GM19035 (cell line): ENCODE measurements around the gene SEMA7A.

ENCODE experiments used
- ATAC-seq: cut with Tn5 transposase; IDR thresholded peaks from one replicate; pipeline ENCODE4 v1.9.1; 2021; ENCODE audit not compliant: unreplicated experiment

Gene SEMA7A

DNA sequence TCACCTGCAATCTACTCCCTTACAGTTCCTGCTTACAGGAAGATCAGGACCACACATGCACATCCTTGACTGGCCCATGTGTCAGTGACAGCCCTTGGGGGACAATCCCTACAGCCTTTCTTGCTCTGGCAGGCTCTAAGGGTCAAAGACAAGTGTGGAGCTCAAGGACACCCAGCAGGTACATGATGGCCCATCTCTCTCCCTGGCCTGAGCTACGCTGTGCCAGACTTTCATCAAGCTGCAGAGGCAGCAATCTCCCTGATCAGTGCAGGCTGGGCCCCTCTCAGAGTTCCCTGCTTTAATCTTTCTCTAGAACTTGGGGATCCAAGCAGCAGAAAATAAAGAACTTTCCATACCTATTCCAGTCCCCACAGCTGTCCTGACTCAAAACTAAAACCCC, 2.6 kb downstream of the SEMA7A start:
- ATAC-seq, result no peak

DNA sequence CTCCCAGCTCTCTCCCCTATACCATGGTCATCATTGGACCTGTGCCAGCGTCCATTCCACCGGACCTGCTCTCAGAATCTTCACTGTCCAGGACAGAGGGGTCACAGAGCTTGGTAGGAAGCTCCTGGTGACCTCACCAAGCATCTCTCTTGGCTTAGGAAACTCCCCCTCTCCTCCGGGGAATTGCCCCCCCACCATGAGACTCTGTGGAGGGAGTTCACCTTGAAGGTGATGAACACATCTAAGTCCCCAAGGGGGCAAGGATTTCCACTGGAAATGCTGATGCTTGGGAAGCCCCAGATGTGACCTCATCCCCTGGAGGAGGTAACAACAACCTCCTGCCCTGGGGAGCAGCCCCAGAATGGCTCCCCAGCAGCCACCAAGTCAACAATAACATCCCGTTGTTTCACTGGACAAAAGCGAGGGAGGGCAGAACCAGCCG, 3.2 kb downstream of the SEMA7A start:
- no peak for ATAC-seq

DNA sequence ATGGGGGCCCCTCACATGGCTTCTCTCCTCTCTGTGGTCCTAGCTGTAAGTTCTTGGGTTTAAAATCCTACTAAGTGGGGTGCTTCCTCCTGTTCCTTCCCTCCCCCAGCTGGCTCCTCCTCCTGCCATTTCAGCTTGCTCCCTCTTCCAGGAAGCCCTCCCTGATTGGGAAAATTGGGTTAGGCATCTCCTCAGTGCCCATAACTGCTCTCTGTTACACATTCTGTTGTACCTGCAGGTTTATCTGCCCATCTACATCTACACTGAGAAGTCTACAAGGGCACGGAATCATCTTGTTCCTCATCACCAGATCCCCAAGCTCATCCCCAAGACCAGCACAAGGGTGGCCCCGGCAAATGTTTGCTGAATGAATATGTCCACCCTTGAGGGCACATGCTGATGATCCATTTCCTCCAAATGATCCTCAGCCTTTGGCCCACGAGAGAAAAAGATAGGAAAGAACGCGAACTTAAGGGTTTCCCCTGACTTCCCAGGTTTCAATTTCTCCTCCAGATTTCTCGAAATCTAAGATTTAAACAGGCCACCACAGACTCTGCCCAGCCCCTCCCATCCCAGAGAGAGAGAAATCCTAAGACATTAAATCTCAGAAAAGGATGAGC, 3.9 kb downstream of the SEMA7A start:
- ATAC-seq, result no peak

DNA sequence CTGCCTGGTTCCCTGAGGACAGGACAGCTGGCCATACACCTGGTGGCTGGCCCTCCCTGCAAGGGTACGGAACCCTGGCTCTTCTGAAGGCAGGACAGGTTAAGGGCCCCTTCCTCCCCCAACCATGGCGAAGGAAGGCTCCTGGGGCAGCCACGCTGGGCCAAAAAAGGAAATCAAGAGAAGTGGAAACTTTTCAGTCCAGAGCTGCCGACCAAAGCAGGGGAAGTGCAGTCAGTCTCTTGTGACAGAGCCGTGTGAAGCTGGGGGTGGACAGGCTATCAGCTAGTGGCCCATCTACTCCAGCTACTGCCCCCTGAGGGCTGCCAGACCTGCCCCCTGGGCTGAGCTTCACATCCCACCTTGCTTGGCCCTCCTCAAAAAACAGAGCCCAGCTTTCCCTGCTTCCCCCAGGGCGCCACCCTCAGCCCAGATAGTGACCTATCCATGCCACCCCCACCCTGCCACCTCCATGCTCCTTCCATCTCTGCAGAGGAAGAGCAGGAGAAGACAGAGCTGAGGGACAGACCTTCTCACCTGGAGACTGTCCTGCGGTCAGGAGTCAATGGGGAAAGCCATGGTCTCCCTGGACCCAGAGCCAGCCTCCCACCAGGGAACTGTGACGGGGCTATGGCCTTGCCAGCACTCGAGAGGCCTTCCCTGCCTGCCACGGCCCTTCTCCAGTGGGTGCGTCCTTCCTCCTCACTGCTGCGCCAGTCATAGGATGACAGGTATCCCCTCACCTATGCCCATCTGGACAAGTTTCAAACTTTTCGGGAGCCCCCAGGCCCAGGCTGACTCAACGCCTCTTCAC, 4.6 kb downstream of the SEMA7A start:
- no peak for ATAC-seq

DNA sequence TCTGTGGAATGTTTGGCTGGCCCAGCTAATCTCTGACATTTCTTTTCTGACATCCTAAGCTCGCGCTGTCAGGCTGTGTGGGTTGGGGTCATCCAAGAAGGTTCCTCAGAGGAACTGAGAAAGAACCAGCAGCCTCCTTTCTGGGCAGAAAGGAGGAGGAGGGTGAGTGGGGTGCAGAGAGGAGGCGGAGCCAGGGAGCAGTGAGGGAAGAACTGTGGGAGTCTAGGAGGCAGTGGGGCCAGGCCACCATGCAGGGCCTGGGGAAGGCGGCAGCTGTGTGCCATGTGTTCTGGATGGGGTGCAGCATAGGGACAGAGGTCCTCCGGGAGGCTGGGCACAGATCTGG, 5.3 kb downstream of the SEMA7A start:
- no peak for ATAC-seq

DNA sequence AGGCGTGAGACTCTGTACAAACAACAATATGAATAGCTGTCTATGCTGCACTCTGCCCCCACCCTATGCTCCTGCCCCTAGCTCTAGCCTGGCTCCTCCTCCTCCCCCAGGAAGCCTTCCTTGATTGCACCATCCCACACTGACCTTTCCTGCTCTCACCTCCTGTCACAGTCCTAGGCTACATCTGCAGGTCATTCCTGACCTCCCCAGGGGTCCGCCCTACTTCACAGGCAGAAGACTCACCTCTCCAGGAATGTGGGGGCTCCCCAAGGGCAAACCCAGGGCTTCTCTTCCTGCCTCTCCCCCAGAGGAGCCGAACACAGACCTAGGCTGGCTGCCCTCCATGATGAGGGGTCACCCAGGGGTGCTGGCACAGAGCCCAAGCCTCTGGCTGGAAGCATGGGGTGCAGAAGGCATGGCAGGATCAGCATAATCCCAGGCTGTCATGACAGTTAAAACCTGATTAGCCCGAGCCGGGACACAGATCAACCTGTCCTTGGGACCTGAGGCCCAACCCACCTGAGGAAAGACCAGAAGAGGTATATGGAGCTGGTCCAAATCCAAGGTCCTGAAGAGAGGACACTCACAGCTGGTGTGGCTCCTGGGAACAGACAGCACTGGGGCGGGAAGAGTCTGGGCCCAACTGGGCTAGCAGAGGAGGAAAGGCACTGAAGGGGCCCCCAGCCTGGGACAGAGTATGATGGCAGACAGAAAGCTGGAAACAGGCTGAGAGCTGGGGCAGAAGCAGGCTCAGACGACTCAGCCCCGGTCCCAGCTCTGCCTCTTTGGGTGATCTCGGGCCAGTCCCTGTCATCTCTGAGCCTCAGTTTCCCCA, 5.9 kb downstream of the SEMA7A start:
- no peak for ATAC-seq

DNA sequence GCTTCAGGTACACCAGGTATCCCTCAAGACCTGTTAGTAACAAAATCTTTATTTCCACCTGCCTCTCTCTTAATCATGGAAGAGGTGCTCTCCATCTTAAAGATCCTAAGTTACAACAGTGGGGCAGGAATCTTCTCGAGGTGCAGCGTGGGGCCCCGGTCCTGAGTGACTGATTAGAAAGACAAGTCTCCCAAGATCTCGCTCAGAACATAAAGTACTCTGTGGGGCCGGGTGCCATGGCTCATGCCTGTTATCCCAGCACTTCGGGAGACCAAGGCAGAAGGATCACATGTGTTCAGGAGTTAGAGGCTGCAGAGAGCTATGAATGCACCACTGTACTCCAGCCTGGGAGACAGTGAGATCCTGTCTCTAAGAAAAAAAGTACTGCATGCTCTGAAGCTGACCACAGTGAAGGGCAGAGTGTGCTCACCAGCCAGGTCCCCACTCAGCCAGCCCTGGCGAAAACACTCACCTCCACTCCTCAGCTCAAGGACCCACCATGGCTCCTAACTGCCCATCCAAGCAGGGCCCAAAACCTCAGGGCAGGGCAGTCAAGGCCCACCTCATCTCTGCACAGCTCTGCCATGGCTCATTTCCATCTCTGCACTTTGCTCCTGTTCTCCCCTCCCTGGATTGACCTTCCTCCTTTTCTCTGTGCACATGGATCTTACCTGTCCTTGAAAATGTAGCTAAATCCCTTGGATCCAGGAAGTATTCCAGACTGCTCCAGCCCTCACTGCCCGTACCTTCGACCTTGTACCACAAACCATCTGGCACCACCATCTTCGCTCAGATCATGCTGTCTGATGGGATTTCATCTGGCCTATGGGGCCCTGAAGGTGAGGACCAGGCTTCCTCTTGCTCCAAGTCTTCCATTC, 7.1 kb downstream of the SEMA7A start:
- ATAC-seq, result no peak

DNA sequence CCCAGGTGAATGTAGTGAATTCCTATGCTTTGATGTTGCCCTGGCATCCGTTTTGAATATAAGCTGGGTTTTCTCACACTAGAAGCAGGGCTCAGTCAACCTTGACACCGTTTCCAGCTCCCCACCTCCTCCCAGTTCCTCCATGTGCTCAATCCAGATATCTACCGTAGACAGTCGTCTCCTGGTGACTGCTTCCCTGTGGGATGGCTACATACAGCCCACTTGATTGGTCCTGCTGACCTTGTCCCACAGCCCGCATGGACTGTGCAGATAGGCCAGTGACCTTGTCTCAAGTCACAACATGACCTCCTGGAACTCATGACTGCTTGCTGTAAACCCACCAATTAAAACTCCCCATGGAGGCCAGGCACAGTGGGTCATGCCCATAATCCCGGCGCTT, 8.1 kb downstream of the SEMA7A start:
- no peak for ATAC-seq

DNA sequence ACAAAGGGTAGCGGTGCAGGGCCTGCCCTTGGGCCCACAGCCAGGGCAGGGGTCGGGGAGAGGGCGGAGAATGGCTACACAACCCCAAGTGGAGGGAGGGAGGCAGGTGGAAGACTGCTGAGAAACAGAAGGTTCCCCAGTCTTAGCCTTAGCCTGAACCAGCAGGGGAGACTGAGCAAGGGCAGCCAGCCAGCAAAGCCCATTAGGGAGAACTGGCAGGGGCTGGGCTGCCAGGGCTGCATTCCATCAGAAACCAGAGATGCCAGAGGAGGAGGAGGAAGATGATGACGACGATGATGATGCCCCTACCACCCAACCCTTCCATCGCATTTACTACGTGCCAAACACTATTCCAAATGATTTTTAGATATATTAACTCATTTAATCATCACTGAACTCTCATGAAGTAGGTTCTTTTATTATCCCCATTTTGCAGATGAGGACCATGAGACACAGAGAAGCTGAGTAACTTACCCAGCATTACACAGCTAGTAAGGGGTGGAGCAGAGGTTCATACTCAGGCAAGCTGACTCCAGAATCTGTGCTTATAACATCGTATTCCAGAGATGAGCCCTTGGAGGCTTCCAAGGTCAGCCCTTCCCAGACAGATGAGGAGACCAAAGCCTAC, 8.7 kb downstream of the SEMA7A start:
- ATAC-seq, result no peak

DNA sequence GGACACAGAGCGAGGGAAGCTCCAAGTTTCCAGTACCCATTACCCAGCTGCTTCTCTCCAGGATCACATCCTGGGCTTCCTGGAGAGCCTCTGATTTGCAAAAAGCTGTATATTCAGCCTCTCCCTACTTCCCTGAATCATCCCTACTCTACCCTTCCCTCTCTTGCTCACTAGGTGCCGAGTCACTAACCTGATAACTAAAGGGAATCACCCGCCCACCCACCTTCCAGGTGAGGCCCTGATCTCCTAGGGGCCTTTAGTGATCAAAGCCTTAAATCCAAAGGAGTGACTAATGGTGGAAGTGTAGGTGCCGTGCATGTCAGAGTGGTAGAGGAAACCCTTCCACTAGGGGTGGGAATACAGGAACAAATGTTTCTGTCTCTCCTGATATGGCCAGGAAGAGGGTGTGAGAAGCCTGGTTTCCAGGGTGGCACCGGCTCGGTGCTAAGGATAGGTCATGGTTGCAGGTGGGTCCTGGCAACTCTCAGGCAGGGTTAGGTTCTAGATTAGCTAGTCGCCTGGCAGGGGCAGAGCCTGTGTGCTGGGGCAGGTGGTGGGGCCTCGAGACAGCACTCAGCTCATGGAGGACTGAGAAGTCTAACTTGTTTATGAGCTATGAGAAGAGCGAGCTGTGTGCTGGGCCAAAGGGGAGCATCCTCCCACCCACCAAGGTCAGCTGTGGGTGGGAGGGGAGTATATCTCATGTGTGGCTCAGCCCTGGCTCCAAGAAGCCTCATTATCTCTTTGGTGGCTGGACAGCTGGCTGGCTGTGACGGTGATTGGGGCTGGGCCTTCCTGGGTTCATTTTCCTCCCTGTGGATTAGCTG, 10.1 kb downstream of the SEMA7A start:
- ATAC-seq, result no peak

DNA sequence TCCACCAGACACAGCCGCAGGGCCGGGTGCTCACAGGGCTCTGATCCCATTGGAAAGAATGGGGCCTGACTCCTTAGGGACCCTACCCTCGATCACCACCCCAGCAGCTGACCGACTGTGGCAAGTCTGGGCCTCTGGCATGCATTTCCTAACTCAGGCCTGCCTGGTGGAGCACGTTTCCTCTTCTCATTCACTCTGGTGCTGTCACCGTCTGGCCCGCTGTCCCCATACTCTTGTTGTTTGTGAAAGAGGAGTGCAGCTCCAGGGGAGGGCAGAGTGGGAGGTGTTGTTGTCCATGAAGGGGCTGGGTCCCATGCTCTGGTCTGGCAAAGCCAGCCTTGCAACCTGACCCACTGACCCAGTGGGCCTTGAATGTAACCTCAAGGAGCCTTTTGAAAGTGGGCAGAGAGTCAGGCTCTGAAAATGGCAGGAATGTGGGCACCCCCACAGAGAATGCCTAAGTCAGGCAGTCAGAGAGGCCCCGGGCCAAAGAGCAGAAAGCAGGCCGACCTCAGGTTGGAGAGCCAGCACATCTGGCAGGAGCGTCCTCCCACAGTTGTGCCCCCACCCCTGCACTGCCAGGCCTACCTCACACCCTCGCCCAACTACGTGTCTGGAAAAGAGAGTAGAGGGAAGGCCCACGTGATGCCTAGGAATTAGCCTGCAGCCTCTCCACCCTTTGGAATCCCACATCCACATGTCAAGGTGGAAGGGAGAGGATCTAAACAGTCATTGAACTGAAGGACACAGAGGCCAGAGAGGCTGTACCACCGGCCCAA, 10.9 kb downstream of the SEMA7A start:
- no peak for ATAC-seq

DNA sequence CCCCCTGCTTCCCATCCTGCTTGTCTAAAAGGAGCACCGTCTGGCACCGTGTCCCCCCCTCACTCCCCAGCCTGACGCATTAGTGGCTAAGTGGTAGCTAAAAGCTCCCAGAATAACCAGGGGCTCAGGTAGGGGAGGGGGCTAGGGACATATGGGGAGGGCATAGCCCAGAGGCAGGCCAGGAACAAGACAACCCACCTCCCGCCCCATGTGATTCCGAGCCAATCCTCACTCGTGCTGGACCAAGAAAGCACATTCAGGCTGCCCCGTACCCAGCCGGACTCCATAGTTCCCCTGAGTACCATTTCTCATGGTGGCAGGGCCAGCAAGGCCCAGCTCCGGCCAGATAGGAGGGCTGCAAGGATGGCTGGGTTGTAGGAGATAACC, 11.5 kb downstream of the SEMA7A start:
- no peak for ATAC-seq

DNA sequence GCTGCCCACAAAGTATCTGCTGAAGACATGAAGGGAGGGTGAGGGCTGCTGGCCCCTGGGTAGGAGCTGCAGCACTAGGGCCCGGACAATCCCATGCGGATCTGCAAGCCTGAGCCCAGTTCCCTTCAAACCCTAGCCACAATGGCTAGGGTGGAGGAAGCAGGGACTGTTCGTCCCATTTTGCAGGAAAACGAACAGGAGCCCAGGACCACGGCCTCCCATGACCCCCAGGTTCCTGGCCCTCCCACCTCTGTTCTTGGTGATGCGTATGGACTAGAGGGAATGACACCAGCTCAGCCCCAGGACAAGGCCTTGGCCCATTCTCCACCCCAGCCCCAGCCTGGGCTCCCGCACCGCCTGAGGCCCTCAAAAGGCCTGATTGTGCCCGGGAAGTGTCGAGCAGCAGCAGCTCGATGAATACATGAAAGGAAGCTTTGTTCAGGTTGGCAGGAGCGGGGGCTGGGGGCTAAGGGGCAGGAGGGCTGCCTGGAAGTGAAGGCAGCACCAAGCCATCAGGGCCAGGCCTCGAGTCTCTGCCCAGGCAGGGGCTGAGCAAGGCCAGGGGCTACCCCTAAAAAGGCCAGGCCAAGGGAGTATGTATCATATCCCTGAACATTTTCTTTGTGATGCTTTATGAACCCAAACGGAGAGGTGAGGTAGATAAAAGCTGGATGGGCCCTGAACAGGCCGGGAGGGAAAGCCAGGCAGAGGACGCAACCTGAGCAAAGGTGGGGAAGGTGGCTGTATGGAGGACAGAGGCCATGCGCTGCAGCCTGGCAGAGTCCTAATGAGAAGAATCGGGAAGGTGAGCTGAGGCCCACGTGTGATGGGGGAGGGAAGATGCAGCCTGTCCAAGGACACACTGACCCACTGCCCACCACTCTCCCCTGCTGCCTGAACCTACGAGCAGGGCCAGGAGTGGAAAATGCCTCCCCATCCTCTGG, 12.2 kb downstream of the SEMA7A start:
- no peak for ATAC-seq

DNA sequence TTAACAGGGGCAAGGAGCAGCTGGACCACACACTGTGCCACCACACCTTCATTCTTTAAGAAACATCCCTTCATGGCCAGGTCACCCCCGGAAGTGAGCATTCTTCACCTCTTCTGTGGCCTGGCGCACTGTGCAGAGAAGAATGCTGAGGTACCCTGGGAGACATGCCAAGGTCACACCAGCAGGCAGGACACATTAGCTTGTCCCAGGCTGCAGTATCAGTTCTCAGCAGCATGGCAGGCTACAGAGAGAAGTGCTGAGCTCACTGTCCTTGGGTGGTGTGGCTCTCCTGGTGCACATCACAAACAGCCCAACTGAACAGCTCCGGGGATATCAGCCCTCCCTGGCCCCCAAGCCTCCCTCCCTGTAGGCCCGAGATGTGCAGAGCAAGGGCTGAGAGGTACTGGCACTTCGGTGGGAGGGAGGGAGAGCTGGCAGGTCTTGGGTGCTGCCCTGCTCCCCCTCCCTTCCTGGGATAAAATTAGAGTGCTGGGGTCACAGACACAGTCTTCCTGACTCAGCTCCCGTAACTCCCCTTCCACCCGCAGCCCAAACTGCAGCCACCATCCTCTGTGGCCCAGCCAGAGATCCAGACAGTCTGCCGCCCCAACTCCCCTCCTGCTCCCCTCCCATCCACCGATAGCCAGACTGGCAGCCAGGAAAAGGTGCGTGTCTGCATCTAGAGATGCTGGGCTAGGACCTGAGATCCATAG, 13.4 kb downstream of the SEMA7A start:
- no peak for ATAC-seq

DNA sequence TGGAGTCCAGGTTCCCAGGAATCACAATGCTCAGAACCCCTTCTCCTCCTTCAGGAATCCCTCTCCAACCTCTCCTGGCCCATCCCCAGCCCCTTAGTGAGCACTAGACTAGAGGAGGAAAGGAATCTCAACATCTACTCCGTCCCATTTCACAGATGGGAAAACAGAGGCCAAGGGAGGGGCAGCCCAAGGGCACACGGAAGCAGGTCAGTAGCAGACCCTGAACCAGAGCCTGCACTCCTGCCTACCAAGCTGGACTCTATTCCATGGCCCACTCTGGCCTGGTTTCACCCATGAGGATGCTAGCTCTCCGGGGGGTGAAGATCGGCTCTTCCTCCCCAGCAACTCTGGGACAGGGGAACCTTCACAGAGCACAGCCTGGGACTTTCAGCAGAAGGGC, 14.3 kb downstream of the SEMA7A start:
- no peak for ATAC-seq

DNA sequence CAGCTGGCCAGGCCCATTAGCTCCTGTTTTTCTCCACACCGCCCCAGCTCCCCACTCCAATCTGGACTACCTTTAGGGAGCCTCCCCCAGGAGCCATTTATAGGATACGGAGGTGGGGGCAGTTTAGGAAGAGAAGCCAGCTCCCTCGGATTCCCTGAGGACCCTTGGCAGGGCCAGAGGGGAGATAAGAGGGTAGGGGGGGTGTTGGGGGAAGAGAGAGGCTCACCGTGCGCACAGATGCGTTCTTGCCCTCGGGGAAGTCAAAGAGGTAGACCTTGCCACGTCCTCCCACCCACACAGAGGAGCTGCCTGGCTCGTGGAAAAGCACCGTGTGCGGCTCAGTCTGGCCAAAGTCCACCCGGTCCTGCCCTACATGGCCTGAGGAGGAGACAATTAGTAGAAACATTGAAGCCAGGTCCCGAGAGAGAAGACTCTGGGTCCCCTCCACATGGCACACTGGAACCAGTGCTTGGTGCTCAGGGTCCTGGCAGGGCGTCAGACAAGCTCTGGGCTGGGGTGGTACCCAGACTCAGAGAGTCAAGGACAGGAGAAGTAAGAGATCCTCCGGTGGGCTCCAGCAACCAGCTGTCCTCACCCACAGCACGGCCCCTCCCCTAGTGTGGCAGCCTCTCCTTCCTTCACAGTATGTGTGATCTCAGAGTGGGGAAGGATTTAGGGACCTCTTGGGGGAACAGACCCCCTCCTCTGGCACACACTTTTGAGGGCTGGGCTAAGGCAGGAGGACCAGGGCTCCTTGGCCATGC, 15.0 kb downstream of the SEMA7A start:
- no peak for ATAC-seq
